Stimulated activated CD8-positive, alpha-beta memory T cell treated with anti-CD3 and anti-CD28 coated beads, Interleukin-7, amount 100 ng/mL, for 1 hour (primary cell): ENCODE results near the gene TMEM151A.
"Not testable (repeated sequence)": the region's sequence is repeated elsewhere in the genome, so short reads cannot be mapped to it uniquely, and the experiment has no call there.

Source experiments
- DNase-seq, 2 donors: peaks; one replicate each; pipeline ENCODE4 v3.0.0-alpha.2; 2020; ENCODE audit warnings: low read depth in 2 of 2

Gene TMEM151A

GRCh38 chr11:66291706-66292542 is at the start of gene TMEM151A:
TSS of gene TMEM151A (plus strand) at chr11:66291894. CDS start at chr11:66292014, 120 bp downstream.
- no peak for DNase-seq

- no peak for DNase-seq
These were observed 49.5 kb upstream of the TMEM151A start for GRCh38 chr11:66242095-66242765.

GRCh38 chr11:66243782-66244535 is 47.7 kb upstream of the TMEM151A start:
- DNase-seq = no peak

- DNase-seq = no peak
These were observed 44.4 kb upstream of the TMEM151A start for GRCh38 chr11:66247295-66247694.

GRCh38 chr11:66247801-66248200 is 43.9 kb upstream of the TMEM151A start:
- no peak for DNase-seq

- DNase-seq = no peak
These were observed 42.8 kb upstream of the TMEM151A start for GRCh38 chr11:66248903-66249302.

GRCh38 chr11:66251809-66252208 is 39.9 kb upstream of the TMEM151A start:
- no peak for DNase-seq

- not testable (repeated sequence) for DNase-seq
These were observed 38.6 kb upstream of the TMEM151A start for GRCh38 chr11:66253081-66253480.

GRCh38 chr11:66258473-66258893 is 33.2 kb upstream of the TMEM151A start:
- no peak for DNase-seq

- no peak for DNase-seq
These were observed 32.5 kb upstream of the TMEM151A start for GRCh38 chr11:66259225-66259624.

GRCh38 chr11:66259956-66260355 is 31.7 kb upstream of the TMEM151A start:
- DNase-seq = no peak

- DNase-seq = no peak
These were observed 30.1 kb upstream of the TMEM151A start for GRCh38 chr11:66261578-66261977.

GRCh38 chr11:66262191-66262590 is 29.5 kb upstream of the TMEM151A start:
- no peak for DNase-seq

- no peak for DNase-seq
These were observed 29.0 kb upstream of the TMEM151A start for GRCh38 chr11:66262696-66263095.

GRCh38 chr11:66263231-66263630 is 28.5 kb upstream of the TMEM151A start:
- no peak for DNase-seq

GRCh38 chr11:66263785-66264184 is 27.9 kb upstream of the TMEM151A start:
- no peak for DNase-seq

GRCh38 chr11:66264383-66264782 is 27.3 kb upstream of the TMEM151A start:
- DNase-seq = no peak

- no peak for DNase-seq
These were observed 26.8 kb upstream of the TMEM151A start for GRCh38 chr11:66264914-66265313.

GRCh38 chr11:66265531-66266377 is 25.9 kb upstream of the TMEM151A start:
- no peak for DNase-seq

- no peak for DNase-seq
These were observed 25.2 kb upstream of the TMEM151A start for GRCh38 chr11:66266378-66267038.

- DNase-seq = no peak
These were observed 24.7 kb upstream of the TMEM151A start for GRCh38 chr11:66267039-66267378.
